CD14-positive monocyte (primary cell): ENCODE results near the gene TXNDC9. TPM values are rescaled to one million over a fixed set of nuclear protein-coding genes. Genes with fewer than 3 reads are reported as not detected.
"Not testable (repeated sequence)": the region's sequence is repeated elsewhere in the genome, so short reads cannot be mapped to it uniquely, and the experiment has no call there.

Experiments used
- DNase-seq, 3 donors: peaks; one replicate each; pipeline ENCODE4 v3.0.0-alpha.2; 2011 to 2022
- H2AFZ ChIP-seq: 2 replicates; pipeline ENCODE4 v1.6.0; 2012; ENCODE audit warnings: mild to moderate bottlenecking, low read depth, low read length, inconsistent platforms; ENCODE audit not compliant: insufficient read depth, poor library complexity, severe bottlenecking
- H3K27ac ChIP-seq, 2 donors: 1 replicate in 1 of 2; 2 replicates in 1 of 2; pipeline ENCODE4 v1.5.1; 2012 to 2013; ENCODE audit warnings: low read length in 2 of 2, control low read depth in 1 of 2, inconsistent platforms in 1 of 2, low read depth in 1 of 2, mild to moderate bottlenecking in 1 of 2
- H3K27me3 ChIP-seq, 2 donors: one replicate each; pipeline versions ENCODE4 v1.6.0 to v1.6.1; 2011 to 2013; ENCODE audit warnings: low read length in 2 of 2; ENCODE audit not compliant: control insufficient read depth in 2 of 2, insufficient read depth in 2 of 2
- H3K36me3 ChIP-seq, 2 donors: replicated peaks in 1 of 2; 1 replicate in 1 of 2; 2 replicates in 1 of 2; pipeline versions ENCODE4 v1.5.1 to v1.6.1; 2012 to 2013; ENCODE audit warnings: low read length in 2 of 2, control low read depth in 1 of 2, inconsistent platforms in 1 of 2, mild to moderate bottlenecking in 1 of 2; ENCODE audit not compliant: insufficient read depth in 2 of 2, control insufficient read depth in 1 of 2
- H3K4me1 ChIP-seq, 2 donors: 1 replicate in 1 of 2; 2 replicates in 1 of 2; pipeline versions ENCODE4 v1.5.1 to v1.6.1; 2012 to 2013; ENCODE audit warnings: low read length in 2 of 2, control low read depth in 1 of 2, inconsistent platforms in 1 of 2, mild to moderate bottlenecking in 1 of 2, moderate library complexity in 1 of 2; ENCODE audit not compliant: insufficient read depth in 2 of 2, control insufficient read depth in 1 of 2
- H3K4me2 ChIP-seq: replicated peaks from 2 replicates; pipeline ENCODE3; 2012; ENCODE audit warnings: low read length, moderate library complexity, mild to moderate bottlenecking; ENCODE audit not compliant: poor library complexity, severe bottlenecking; ENCODE audit errors: extremely low read depth
- H3K4me3 ChIP-seq, 3 experiments: fragments of 200-600 bp in 1 of 3; sonication (generic) in 1 of 3; replicated peaks in 1 of 3; 1 replicate in 2 of 3; 2 replicates in 1 of 3; pipeline ENCODE4 v1.5.1; 2011 to 2013; ENCODE audit warnings: low read length in 3 of 3, mild to moderate bottlenecking in 3 of 3, control low read depth in 2 of 3, low read depth in 2 of 3, inconsistent platforms in 1 of 3, moderate library complexity in 1 of 3
- H3K79me2 ChIP-seq: 2 replicates; pipeline ENCODE4 v1.6.0; 2012; ENCODE audit warnings: mild to moderate bottlenecking, control low read depth, inconsistent platforms, low read length, moderate library complexity; ENCODE audit not compliant: insufficient read depth
- H3K9ac ChIP-seq: 2 replicates; pipeline ENCODE4 v1.6.0; 2017; ENCODE audit warnings: low read length, mild to moderate bottlenecking; ENCODE audit not compliant: insufficient read depth, poor library complexity, severe bottlenecking
- H3K9me3 ChIP-seq, 2 donors: replicated peaks in 1 of 2; 1 replicate in 1 of 2; 2 replicates in 1 of 2; pipeline versions ENCODE4 v1.5.1 to v1.6.1; 2012 to 2013; ENCODE audit warnings: low read length in 2 of 2, control low read depth in 1 of 2; ENCODE audit not compliant: control insufficient read depth in 1 of 2, insufficient read depth in 1 of 2
- H4K20me1 ChIP-seq: 2 replicates; pipeline ENCODE4 v1.6.0; 2012; ENCODE audit warnings: mild to moderate bottlenecking, low read length, control low read depth, moderate library complexity; ENCODE audit not compliant: insufficient read depth
- H3K27ac Mint-ChIP-seq, 7 donors: one replicate each; pipeline ENCODE4 v1.8.0; 2020; ENCODE audit warnings: mild to moderate bottlenecking in 7 of 7, mixed read lengths in 7 of 7, moderate library complexity in 6 of 7, inconsistent platforms in 2 of 7
- H3K27me3 Mint-ChIP-seq, 3 donors: one replicate each; pipeline ENCODE4 v1.8.0; 2021 to 2022; ENCODE audit warnings: low read depth in 3 of 3, mild to moderate bottlenecking in 3 of 3, mixed read lengths in 3 of 3, moderate library complexity in 3 of 3, inconsistent platforms in 1 of 3
- H3K36me3 Mint-ChIP-seq, 2 donors: one replicate each; pipeline ENCODE4 v1.8.0; 2020; ENCODE audit warnings: mixed read lengths in 2 of 2, inconsistent platforms in 1 of 2, mild to moderate bottlenecking in 1 of 2
- H3K4me1 Mint-ChIP-seq: one replicate; pipeline ENCODE4 v1.8.0; 2020; ENCODE audit warnings: mild to moderate bottlenecking, mixed read lengths
- H3K4me3 Mint-ChIP-seq, 2 donors: one replicate each; pipeline ENCODE4 v1.8.0; 2020; ENCODE audit warnings: mild to moderate bottlenecking in 2 of 2, mixed read lengths in 2 of 2, moderate library complexity in 1 of 2
- H3K9me3 Mint-ChIP-seq, 7 donors: one replicate each; pipeline ENCODE4 v1.8.0; 2020 to 2022; ENCODE audit warnings: mixed read lengths in 7 of 7, mild to moderate bottlenecking in 6 of 7, moderate library complexity in 6 of 7, inconsistent platforms in 2 of 7
- WGBS: methylation state at CpG from one replicate; pipeline ENCODE4 v1.1.5; 2013; ENCODE audit warnings: missing lambda C conversion rate; ENCODE audit not compliant: insufficient coverage; 5-methylcytosine and 5-hydroxymethylcytosine counted together
- intact Hi-C, 2 donors: fragments of 100-400 bp; cut with micrococcal nuclease; formaldehyde crosslinking; loops; one replicate each; pipeline versions ENCODE4 v1.15.0 to v1.15.1; 2023
- polyA plus RNA-seq, 3 donors: library from polyadenylated mRNA; depleted of rRNA in 1 of 3; unstranded in 2 of 3; stranded (reverse) in 1 of 3; fragments of 300-500 nt in 2 of 3; fragments of >200 nt in 1 of 3; fragmentation: Illumina TruSeq in 2 of 3; gene quantifications; 1 replicate in 2 of 3; 2 replicates in 1 of 3; pipeline ENCODE4 v1.2.3, GENCODE V29; 2012 to 2021
- TF ChIP-seq, protein P1 (sequence below): fragments of 200-600 bp; IDR thresholded peaks from one replicate; pipeline ENCODE4 v1.8.0; 2022; ENCODE audit warnings: antibody characterized with exemption, mild to moderate bottlenecking

Gene TXNDC9
- polyA plus RNA-seq, 3 donors, result 8.8 to 45.6 (median 40.3) TPM

DNA sequence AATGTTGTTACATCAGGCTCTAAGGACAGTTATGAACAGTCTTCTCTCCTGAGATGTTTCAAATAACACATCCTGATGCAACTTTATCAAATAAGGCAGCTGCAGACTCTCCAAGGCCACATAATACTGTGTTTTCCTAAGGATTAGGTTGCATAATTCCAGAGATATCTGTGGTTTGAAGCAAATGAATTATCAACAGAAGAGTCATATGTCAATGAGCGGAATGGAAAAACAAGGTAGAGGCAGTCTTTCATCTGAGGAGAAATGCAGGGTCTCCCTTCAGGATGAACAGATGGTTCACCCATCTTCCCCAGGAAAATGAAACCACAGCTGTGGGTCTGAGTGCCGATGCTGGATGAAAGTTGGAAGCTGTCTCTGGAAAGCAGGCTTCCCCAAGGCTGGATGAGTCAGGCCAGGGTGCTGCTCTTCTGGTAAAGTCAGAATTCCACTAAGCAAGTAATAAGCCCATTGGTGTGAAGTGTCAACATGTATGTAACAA, 57.3 kb downstream of the TXNDC9 start:
- Mint-ChIP-seq H3K9me3 (peaks cover 16 to 38% (median 26%) of the 10 kb centered on the region in 7 donors), H3K27me3 (peaks cover 0 to 2% (median 0%) of the 10 kb centered on the region in 3 donors), H3K4me1 (peaks cover 3% of the 10 kb centered on the region), H3K36me3 (peaks cover 2 to 7% of the 10 kb centered on the region in 2 donors), H3K4me3 (no peak overlapping the region), H3K27ac (no peak overlapping the region)
- Histone ChIP-seq H3K79me2 (no peaks in the 10 kb centered on the region), H3K4me1 (no peaks in the 10 kb centered on the region), H4K20me1 (no peaks in the 10 kb centered on the region), H3K9ac (no peak overlapping the region), H3K27me3 (no peaks in the 10 kb centered on the region), H3K9me3 (peaks cover 0 to 22% of the 10 kb centered on the region in 2 donors), H2AFZ (no peak overlapping the region), H3K27ac (no peak overlapping the region), H3K4me3 (no peak overlapping the region), H3K36me3 (peaks cover 0 to 9% of the 10 kb centered on the region in 2 donors), H3K4me2 (no peak overlapping the region)
- WGBS, result 100% methylated on average over 1 of the region's 2 CpGs
- intact Hi-C loops, result no loop called here
- DNase-seq, result no peak
- TF ChIP-seq, protein P1, sequence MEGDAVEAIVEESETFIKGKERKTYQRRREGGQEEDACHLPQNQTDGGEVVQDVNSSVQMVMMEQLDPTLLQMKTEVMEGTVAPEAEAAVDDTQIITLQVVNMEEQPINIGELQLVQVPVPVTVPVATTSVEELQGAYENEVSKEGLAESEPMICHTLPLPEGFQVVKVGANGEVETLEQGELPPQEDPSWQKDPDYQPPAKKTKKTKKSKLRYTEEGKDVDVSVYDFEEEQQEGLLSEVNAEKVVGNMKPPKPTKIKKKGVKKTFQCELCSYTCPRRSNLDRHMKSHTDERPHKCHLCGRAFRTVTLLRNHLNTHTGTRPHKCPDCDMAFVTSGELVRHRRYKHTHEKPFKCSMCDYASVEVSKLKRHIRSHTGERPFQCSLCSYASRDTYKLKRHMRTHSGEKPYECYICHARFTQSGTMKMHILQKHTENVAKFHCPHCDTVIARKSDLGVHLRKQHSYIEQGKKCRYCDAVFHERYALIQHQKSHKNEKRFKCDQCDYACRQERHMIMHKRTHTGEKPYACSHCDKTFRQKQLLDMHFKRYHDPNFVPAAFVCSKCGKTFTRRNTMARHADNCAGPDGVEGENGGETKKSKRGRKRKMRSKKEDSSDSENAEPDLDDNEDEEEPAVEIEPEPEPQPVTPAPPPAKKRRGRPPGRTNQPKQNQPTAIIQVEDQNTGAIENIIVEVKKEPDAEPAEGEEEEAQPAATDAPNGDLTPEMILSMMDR, result no peak

DNA sequence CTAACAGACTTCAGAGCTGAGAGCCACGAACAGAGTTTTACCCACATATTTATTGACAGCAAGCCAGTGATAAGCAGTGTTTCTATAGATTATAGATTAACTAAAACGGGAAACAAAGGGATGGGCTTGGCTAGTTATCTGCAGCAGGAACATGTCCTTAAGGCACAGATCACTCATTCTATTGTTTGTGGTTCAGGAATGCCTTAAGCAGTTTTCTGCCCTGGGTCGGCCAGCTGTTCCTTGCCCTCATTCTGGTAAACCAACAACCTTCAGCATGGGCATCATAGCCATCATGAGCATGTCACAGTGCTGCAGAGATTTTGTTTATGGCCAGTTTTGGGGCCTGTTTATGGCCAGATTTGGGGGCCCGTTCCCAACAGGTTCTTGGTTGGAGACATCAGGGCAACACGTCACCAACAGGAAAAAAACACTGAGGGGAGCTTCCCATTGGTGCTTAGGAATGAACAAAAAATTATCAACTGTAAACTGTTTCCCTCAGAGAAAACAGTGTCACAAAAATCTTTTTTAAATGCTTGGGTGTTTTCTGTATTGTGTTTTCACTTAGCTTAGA, 57.9 kb downstream of the TXNDC9 start:
- H3K9me3 ChIP-seq, result peaks cover 0 to 20% of the 10 kb centered on the region in 2 donors
- WGBS, result 100% methylated on average over 1 of the region's 5 CpGs
- H3K4me1 Mint-ChIP-seq, H3K4me1 ChIP-seq, DNase-seq, intact Hi-C loops, H3K9ac ChIP-seq, H3K4me3 Mint-ChIP-seq, H3K27me3 ChIP-seq, H3K27ac Mint-ChIP-seq, H2AFZ ChIP-seq, H3K36me3 Mint-ChIP-seq, H3K79me2 ChIP-seq, H3K36me3 ChIP-seq, H3K27ac ChIP-seq, H3K4me2 ChIP-seq, H3K27me3 Mint-ChIP-seq, H4K20me1 ChIP-seq, H3K4me3 ChIP-seq: not testable (repeated sequence)
- peaks cover 13 to 35% (median 26%) of the 10 kb centered on the region in 7 donors for H3K9me3 Mint-ChIP-seq
